ENCODE measurements around the gene ODF4. TPM values are rescaled to one million over a fixed set of nuclear protein-coding genes. Genes with fewer than 3 reads are reported as not detected.

ODF4 gene
- total RNA-seq, 4 donors from 2014 or later: not detected

DNA sequence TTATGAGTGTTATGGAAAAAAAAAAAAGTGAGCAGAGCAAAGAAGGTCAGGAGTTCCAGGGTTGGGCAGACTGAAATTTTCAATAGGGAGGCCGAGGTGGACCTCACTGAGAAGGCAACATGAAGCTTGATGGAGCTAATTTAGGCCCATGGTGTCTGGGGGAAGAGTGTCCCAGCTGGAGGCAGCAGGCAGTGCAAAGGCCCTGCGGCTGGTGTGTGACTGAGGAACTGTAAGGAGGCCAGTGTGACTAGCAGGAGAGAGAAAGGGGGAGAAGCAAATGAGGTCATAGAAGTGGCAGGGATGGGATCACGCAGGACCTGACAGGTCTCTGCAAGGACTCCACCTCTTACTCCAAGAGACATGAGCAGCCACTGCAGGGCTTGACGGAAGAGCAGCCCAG is 19.4 kb upstream of the ODF4 start:
- Histone ChIP-seq H3K27ac (no peak overlapping the region), H3K27me3 (peaks cover 18% of the 10 kb centered on the region)
- no peak for TF ChIP-seq POLR2AphosphoS5 (IDR thresholded peaks at IDR 0.05)
- TF ChIP-seq, protein P1, sequence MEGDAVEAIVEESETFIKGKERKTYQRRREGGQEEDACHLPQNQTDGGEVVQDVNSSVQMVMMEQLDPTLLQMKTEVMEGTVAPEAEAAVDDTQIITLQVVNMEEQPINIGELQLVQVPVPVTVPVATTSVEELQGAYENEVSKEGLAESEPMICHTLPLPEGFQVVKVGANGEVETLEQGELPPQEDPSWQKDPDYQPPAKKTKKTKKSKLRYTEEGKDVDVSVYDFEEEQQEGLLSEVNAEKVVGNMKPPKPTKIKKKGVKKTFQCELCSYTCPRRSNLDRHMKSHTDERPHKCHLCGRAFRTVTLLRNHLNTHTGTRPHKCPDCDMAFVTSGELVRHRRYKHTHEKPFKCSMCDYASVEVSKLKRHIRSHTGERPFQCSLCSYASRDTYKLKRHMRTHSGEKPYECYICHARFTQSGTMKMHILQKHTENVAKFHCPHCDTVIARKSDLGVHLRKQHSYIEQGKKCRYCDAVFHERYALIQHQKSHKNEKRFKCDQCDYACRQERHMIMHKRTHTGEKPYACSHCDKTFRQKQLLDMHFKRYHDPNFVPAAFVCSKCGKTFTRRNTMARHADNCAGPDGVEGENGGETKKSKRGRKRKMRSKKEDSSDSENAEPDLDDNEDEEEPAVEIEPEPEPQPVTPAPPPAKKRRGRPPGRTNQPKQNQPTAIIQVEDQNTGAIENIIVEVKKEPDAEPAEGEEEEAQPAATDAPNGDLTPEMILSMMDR (IDR thresholded peaks at IDR 0.05): no peak
- no peak for TF ChIP-seq POLR2A (IDR thresholded peaks at IDR 0.05)
- TF ChIP-seq EP300 (IDR thresholded peaks at IDR 0.05): no peak

DNA sequence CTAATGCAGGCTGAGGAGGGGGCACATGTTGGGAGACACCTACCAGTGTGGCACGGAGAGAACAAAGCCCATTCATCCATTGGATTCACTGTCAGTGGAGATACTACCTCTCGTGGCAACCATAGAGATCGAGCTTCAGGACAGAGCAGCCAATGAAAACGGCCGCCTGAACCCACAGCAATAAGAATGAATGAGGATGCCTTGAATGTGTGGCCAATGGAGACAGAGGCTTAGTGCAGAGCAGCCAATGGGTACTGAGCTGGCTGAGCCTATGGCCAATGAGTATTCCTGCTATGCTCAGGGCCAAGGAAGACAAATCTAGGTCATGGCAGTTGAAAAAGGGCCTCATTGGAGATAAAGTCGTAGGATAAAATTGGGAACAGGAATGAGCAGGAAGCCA is 18.6 kb upstream of the ODF4 start:
- no peak for DNase-seq (ENCODE audit: low spot score in 2 of 2)
- WGBS: 65% methylated on average over 6 of the region's 6 CpGs
- Histone ChIP-seq H3K36me3 (no peaks in the 10 kb centered on the region), H3K27me3 (peaks cover 13% of the 10 kb centered on the region), H3K4me1 (peaks cover 4% of the 10 kb centered on the region), H3K9me3 (no peaks in the 10 kb centered on the region), H3K4me3 (no peak overlapping the region), H3K27ac (no peak overlapping the region)
- TF ChIP-seq, protein P1 (IDR thresholded peaks at IDR 0.05): no peak
- TF ChIP-seq EP300 (IDR thresholded peaks at IDR 0.05) (no peak), POLR2A (IDR thresholded peaks at IDR 0.05) (no peak), POLR2AphosphoS5 (IDR thresholded peaks at IDR 0.05) (no peak)

More for the DNA sequence above, 19.4 kb upstream of the ODF4 start:
- no peak for DNase-seq (ENCODE audit: low spot score in 2 of 2)
- no peaks in the 10 kb centered on the region for H3K36me3 ChIP-seq
- no peaks in the 10 kb centered on the region for H3K9me3 ChIP-seq
- H3K4me3 ChIP-seq: no peak overlapping the region
- 79% methylated on average over 4 of the region's 4 CpGs for WGBS
- peaks cover 6% of the 10 kb centered on the region for H3K4me1 ChIP-seq

DNA sequence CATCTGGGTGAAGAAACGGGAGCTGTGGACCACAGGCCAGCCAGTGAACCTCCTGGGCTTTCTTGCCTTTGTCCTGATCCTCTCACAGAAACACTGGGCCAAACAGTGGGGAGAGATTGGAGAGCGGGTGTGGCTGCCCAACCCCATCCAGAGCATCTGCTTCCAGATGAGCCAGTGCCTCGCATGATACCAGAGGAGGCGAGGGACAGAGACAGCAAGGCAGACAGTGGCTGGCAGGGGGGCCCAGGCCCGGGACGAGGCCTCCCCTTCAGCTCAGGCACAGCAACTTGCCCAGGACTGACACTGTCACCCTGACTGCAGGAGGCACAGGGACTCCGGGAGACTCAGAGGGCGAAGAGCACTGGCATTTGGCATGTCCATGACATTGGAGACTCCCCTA is 17.6 kb upstream of the ODF4 start:
- TF ChIP-seq POLR2A (IDR thresholded peaks at IDR 0.05) (no peak), POLR2AphosphoS5 (IDR thresholded peaks at IDR 0.05) (no peak), EP300 (IDR thresholded peaks at IDR 0.05) (no peak)
- TF ChIP-seq, protein P1 (IDR thresholded peaks at IDR 0.05): no peak
- WGBS: 90% methylated on average over 3 of the region's 8 CpGs
- Histone ChIP-seq H3K27me3 (peaks cover 11% of the 10 kb centered on the region), H3K36me3 (no peaks in the 10 kb centered on the region), H3K9me3 (no peaks in the 10 kb centered on the region), H3K4me3 (no peak overlapping the region), H3K27ac (no peak overlapping the region), H3K4me1 (peaks cover 14% of the 10 kb centered on the region)
- DNase-seq (ENCODE audit: low spot score in 2 of 2): no peak

DNA sequence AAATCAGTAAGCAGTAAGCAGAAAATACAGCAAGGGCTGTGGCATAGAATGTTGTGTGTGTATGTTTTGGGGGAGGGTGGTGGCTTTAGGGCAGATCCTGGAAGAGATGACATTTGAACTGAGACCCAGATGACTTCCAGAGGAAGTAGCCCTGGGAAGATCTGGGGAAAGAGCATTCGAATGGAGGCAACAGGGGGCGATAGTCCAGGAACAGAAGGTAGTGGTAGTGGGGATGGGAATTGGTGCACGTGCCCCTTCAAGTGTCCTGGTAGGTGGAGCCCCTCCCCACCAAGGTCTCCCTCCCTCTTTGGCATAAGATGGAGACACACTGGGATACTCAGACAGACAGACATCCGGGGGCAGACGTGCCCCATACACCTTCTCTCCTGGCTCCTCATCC is 15.5 kb upstream of the ODF4 start:
- Histone ChIP-seq H3K27me3 (peaks cover 2% of the 10 kb centered on the region), H3K27ac (no peak overlapping the region), H3K36me3 (no peaks in the 10 kb centered on the region), H3K9me3 (no peaks in the 10 kb centered on the region), H3K4me1 (peaks cover 19% of the 10 kb centered on the region), H3K4me3 (no peak overlapping the region)
- no peak for DNase-seq (ENCODE audit: low spot score in 2 of 2)
- TF ChIP-seq, protein P1 (IDR thresholded peaks at IDR 0.05): no peak
- TF ChIP-seq EP300 (IDR thresholded peaks at IDR 0.05) (no peak), POLR2AphosphoS5 (IDR thresholded peaks at IDR 0.05) (no peak), POLR2A (IDR thresholded peaks at IDR 0.05) (no peak)
- WGBS: 79% methylated on average over 5 of the region's 5 CpGs

DNA sequence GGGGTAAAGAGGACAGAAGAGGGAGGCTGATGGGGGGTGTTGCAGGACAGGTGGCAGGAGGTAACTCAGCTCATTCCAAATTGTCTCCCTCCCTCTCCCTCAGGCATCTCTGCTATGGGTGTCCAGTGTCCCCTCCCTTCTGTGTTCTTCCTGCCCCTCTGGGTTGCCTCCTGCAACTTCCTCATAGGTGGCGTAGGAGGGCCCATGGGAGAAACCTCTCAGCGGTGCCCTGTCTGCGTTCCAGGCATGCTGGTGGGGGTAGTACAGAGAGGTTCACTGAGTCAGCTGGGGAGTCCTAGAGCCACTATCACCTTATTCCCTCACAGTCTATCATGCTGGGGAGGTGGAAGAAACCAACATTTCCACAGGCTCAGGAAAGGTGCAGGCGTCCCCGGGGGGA is 14.7 kb upstream of the ODF4 start:
- 60% methylated on average over 2 of the region's 5 CpGs for WGBS
- no peak for DNase-seq (ENCODE audit: low spot score in 2 of 2)
- TF ChIP-seq POLR2A (IDR thresholded peaks at IDR 0.05): no peak
- TF ChIP-seq EP300 (IDR thresholded peaks at IDR 0.05): no peak
- TF ChIP-seq, protein P1 (IDR thresholded peaks at IDR 0.05): no peak
- TF ChIP-seq POLR2AphosphoS5 (IDR thresholded peaks at IDR 0.05): no peak
- Histone ChIP-seq H3K27me3 (peaks cover 2% of the 10 kb centered on the region), H3K9me3 (no peaks in the 10 kb centered on the region), H3K4me3 (no peak overlapping the region), H3K4me1 (peaks cover 19% of the 10 kb centered on the region), H3K36me3 (no peaks in the 10 kb centered on the region), H3K27ac (no peak overlapping the region)
